Right atrium auricular region (tissue), 2 donors: ENCODE data around the gene CLASP1. TPM values are rescaled to one million over a fixed set of nuclear protein-coding genes. Genes with fewer than 3 reads are reported as not detected.

Experiments
- DNase-seq: peaks from one replicate; pipeline ENCODE4 v3.0.0-alpha.2; 2019; ENCODE audit warnings: low spot score
- H3K27ac ChIP-seq, 2 donors: fragments of 200-600 bp; sonication (generic); 1 replicate in 1 of 2; 2 replicates in 1 of 2; pipeline ENCODE4 v1.5.1; 2016 to 2019
- H3K27me3 ChIP-seq, 2 donors: fragments of 200-600 bp; sonication (generic); one replicate each; pipeline versions ENCODE4 v1.5.1 to v1.6.0; 2017 to 2019
- H3K36me3 ChIP-seq: fragments of 200-600 bp; sonication (generic); one replicate; pipeline ENCODE4 v1.5.1; 2016
- H3K4me1 ChIP-seq, 2 donors: fragments of 200-600 bp; sonication (generic); one replicate each; pipeline versions ENCODE4 v1.5.1 to v1.6.0; 2017 to 2019
- H3K4me3 ChIP-seq, 2 donors: fragments of 200-600 bp; sonication (generic); 1 replicate in 1 of 2; 2 replicates in 1 of 2; pipeline ENCODE4 v1.5.1; 2017 to 2019; ENCODE audit warnings: mild to moderate bottlenecking in 1 of 2, moderate library complexity in 1 of 2
- H3K9me3 ChIP-seq, 2 donors: fragments of 200-600 bp; sonication (generic); one replicate each; pipeline ENCODE4 v1.5.1; 2019
- total RNA-seq, 2 donors: library from RNA; depleted of rRNA; stranded (reverse); fragments of >200 nt; gene quantifications; one replicate each; pipeline ENCODE4 v1.1.0, GENCODE V29; 2016
- TF ChIP-seq, protein P1 (sequence below), 2 donors: fragments of 200-600 bp; sonication (generic); IDR thresholded peaks; one replicate each; pipeline ENCODE4 v1.5.1; 2019; ENCODE audit warnings: antibody characterized with exemption in 2 of 2

CLASP1 gene
- total RNA-seq, 2 donors from 2014 or later, result 42.4 to 47.8 TPM

GRCh38 chr2:121372082-121372481, 277.2 kb downstream of the CLASP1 start:
- TF ChIP-seq, protein P1, sequence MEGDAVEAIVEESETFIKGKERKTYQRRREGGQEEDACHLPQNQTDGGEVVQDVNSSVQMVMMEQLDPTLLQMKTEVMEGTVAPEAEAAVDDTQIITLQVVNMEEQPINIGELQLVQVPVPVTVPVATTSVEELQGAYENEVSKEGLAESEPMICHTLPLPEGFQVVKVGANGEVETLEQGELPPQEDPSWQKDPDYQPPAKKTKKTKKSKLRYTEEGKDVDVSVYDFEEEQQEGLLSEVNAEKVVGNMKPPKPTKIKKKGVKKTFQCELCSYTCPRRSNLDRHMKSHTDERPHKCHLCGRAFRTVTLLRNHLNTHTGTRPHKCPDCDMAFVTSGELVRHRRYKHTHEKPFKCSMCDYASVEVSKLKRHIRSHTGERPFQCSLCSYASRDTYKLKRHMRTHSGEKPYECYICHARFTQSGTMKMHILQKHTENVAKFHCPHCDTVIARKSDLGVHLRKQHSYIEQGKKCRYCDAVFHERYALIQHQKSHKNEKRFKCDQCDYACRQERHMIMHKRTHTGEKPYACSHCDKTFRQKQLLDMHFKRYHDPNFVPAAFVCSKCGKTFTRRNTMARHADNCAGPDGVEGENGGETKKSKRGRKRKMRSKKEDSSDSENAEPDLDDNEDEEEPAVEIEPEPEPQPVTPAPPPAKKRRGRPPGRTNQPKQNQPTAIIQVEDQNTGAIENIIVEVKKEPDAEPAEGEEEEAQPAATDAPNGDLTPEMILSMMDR (IDR thresholded peaks at IDR 0.05), result no peak

GRCh38 chr2:121368836-121369235, 280.4 kb downstream of the CLASP1 start:
- H3K27me3 ChIP-seq, result no peaks in the 10 kb centered on the region
- no peak for DNase-seq
- H3K9me3 ChIP-seq, result no peaks in the 10 kb centered on the region
- no peak overlapping the region for H3K27ac ChIP-seq
- H3K4me3 ChIP-seq, result no peak overlapping the region
- TF ChIP-seq, protein P1 (IDR thresholded peaks at IDR 0.05), result no peak
- H3K4me1 ChIP-seq, result peaks cover 0 to 3% of the 10 kb centered on the region in 2 donors
- H3K36me3 ChIP-seq, result peaks cover 43% of the 10 kb centered on the region

More at GRCh38 chr2:121372082-121372481, 277.2 kb downstream of the CLASP1 start:
- Histone ChIP-seq H3K36me3 (peaks cover 51% of the 10 kb centered on the region), H3K4me3 (no peak overlapping the region), H3K9me3 (no peaks in the 10 kb centered on the region), H3K27me3 (no peaks in the 10 kb centered on the region), H3K4me1 (peaks cover 0 to 4% of the 10 kb centered on the region in 2 donors), H3K27ac (no peak overlapping the region)
- DNase-seq, result no peak

GRCh38 chr2:121368155-121368554, 281.1 kb downstream of the CLASP1 start:
- Histone ChIP-seq H3K4me1 (peaks cover 0 to 6% of the 10 kb centered on the region in 2 donors), H3K9me3 (no peaks in the 10 kb centered on the region), H3K27ac (no peak overlapping the region), H3K36me3 (peaks cover 45% of the 10 kb centered on the region), H3K4me3 (no peak overlapping the region), H3K27me3 (no peaks in the 10 kb centered on the region)
- DNase-seq, result no peak
- TF ChIP-seq, protein P1 (IDR thresholded peaks at IDR 0.05), result no peak

GRCh38 chr2:121367246-121367900, 281.9 kb downstream of the CLASP1 start:
- Histone ChIP-seq H3K27me3 (no peaks in the 10 kb centered on the region), H3K4me3 (no peak overlapping the region), H3K27ac (no peak overlapping the region), H3K9me3 (no peaks in the 10 kb centered on the region), H3K4me1 (peaks cover 0 to 13% of the 10 kb centered on the region in 2 donors), H3K36me3 (peaks cover 49% of the 10 kb centered on the region)
- TF ChIP-seq, protein P1 (IDR thresholded peaks at IDR 0.05), result no peak
- no peak for DNase-seq

DNA sequence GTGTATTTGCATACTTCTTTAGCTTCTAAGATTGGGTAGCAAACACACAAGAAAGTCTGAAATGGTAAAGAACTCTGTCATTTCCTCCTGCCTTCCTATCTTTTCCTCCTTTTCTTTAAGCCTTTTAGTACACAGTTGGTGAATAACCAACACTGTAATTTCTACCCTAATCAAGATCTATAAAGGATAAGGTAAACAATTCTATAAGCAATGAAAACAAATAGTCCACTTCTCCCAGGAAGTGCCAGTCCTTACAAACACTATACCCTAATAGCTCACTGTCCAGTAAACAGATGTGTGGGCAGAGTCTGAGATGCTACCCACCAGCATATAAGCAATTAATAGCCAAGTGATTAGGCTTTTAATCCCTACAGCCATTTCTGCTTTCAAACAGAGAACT, 283.2 kb downstream of the CLASP1 start:
- Histone ChIP-seq H3K27ac (no peak overlapping the region), H3K27me3 (no peaks in the 10 kb centered on the region), H3K36me3 (peaks cover 56% of the 10 kb centered on the region), H3K4me1 (peaks cover 0 to 15% of the 10 kb centered on the region in 2 donors), H3K9me3 (no peaks in the 10 kb centered on the region), H3K4me3 (no peak overlapping the region)
- TF ChIP-seq, protein P1 (IDR thresholded peaks at IDR 0.05), result no peak
- DNase-seq, result no peak

DNA sequence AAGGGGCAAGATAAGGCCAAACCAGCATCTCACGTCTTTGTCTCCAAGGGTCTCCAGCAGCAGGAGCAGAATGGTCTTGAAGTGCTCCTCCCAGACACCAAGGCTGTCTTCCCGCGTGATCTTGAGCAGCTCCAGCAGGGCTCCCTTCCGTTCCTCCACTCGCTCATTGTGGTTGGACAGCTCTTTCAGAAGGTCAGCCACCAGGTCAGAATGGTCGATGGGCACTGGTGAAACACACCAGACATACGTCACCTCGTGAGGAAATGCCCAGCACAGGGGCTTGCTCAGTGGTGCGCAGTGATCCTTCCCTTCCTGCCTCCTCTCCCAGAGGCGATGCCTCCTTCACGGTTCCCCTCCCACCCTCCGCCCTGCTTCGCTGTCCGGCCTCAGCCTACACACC, 284.2 kb downstream of the CLASP1 start:
- H3K4me3 ChIP-seq, result no peak overlapping the region
- peaks cover 50% of the 10 kb centered on the region for H3K36me3 ChIP-seq
- no peak overlapping the region for H3K27ac ChIP-seq
- H3K4me1 ChIP-seq, result peaks cover 0 to 19% of the 10 kb centered on the region in 2 donors
- H3K27me3 ChIP-seq, result no peaks in the 10 kb centered on the region
- DNase-seq, result no peak
- TF ChIP-seq, protein P1 (IDR thresholded peaks at IDR 0.05), result no peak
- H3K9me3 ChIP-seq, result no peaks in the 10 kb centered on the region
